Nephron (organoid): ENCODE data around the gene MYO1F.
"Not testable (repeated sequence)": the region's sequence is repeated elsewhere in the genome, so short reads cannot be mapped to it uniquely, and the experiment has no call there.

ENCODE experiments used
- H3K27ac Mint-ChIP-seq, 3 experiments: 2 replicates each; pipeline ENCODE4 v1.8.0; 2020; ENCODE audit warnings: mixed read lengths in 3 of 3, mild to moderate bottlenecking in 2 of 3, moderate library complexity in 1 of 3
- H3K27me3 Mint-ChIP-seq: 2 replicates; pipeline ENCODE4 v1.8.0; 2021; ENCODE audit warnings: low read depth, mild to moderate bottlenecking, moderate library complexity, mixed read lengths
- H3K36me3 Mint-ChIP-seq: 2 replicates; pipeline ENCODE4 v1.8.0; 2020; ENCODE audit warnings: low read depth, mixed read lengths
- H3K4me1 Mint-ChIP-seq: 2 replicates; pipeline ENCODE4 v1.8.0; 2020; ENCODE audit warnings: mixed read lengths
- H3K4me3 Mint-ChIP-seq, 3 experiments: 2 replicates each; pipeline ENCODE4 v1.8.0; 2020; ENCODE audit warnings: mild to moderate bottlenecking in 3 of 3, mixed read lengths in 3 of 3, moderate library complexity in 2 of 3
- H3K9me3 Mint-ChIP-seq: 2 replicates; pipeline ENCODE4 v1.8.0; 2020; ENCODE audit warnings: mixed read lengths
- CTCF ChIP-seq, 3 experiments: fragments of 200-600 bp; sonication (generic); IDR thresholded peaks; one replicate each; pipeline ENCODE4 v1.5.0; 2021; ENCODE audit warnings: antibody characterized with exemption in 3 of 3; ENCODE audit not compliant: unreplicated experiment in 3 of 3

The MYO1F gene

GRCh38 chr19:8577247-8577646 is at the start of gene MYO1F:
Gene MYO1F (minus strand): TSS chr19:8577442. CDS start chr19:8577309, 133 bp downstream.
- Mint-ChIP-seq H3K36me3 (no peaks in the 10 kb centered on the region), H3K9me3 (no peaks in the 10 kb centered on the region), H3K27me3 (peaks cover 26% of the 10 kb centered on the region), H3K4me3 (no peak within 1 kb of the TSS), H3K27ac (no peak within 1 kb of the TSS), H3K4me1 (peaks cover 12% of the 10 kb centered on the region)
- TF ChIP-seq CTCF (IDR thresholded peaks at IDR 0.05; ENCODE audit: unreplicated experiment in 3 of 3) = no peak

- Mint-ChIP-seq H3K36me3 (no peaks in the 10 kb centered on the region), H3K4me3 (no peak overlapping the region), H3K27me3 (peaks cover 8% of the 10 kb centered on the region), H3K4me1 (peaks cover 9% of the 10 kb centered on the region), H3K27ac (no peak overlapping the region), H3K9me3 (peaks cover 7% of the 10 kb centered on the region)
- TF ChIP-seq CTCF (IDR thresholded peaks at IDR 0.05; ENCODE audit: unreplicated experiment in 3 of 3) = no peak
Measured at GRCh38 chr19:8626842-8627241, 49.6 kb upstream of the MYO1F start.

GRCh38 chr19:8622886-8623285 is 45.6 kb upstream of the MYO1F start:
- not testable (repeated sequence) for H3K9me3 Mint-ChIP-seq, H3K4me3 Mint-ChIP-seq, H3K27ac Mint-ChIP-seq, H3K36me3 Mint-ChIP-seq, H3K4me1 Mint-ChIP-seq
- peaks cover 11% of the 10 kb centered on the region for H3K27me3 Mint-ChIP-seq
- TF ChIP-seq CTCF (IDR thresholded peaks at IDR 0.05; ENCODE audit: unreplicated experiment in 3 of 3) = peak in 1 of 3 experiments; percentile 9

- no peak for TF ChIP-seq CTCF (IDR thresholded peaks at IDR 0.05; ENCODE audit: unreplicated experiment in 3 of 3)
- H3K27me3 Mint-ChIP-seq = peaks cover 19% of the 10 kb centered on the region
- peaks cover 6% of the 10 kb centered on the region for H3K4me1 Mint-ChIP-seq
- H3K36me3 Mint-ChIP-seq = no peaks in the 10 kb centered on the region
- no peak overlapping the region for H3K4me3 Mint-ChIP-seq
- no peak overlapping the region for H3K27ac Mint-ChIP-seq
- no peaks in the 10 kb centered on the region for H3K9me3 Mint-ChIP-seq
Measured at GRCh38 chr19:8618751-8619150, 41.5 kb upstream of the MYO1F start.

- no peaks in the 10 kb centered on the region for H3K36me3 Mint-ChIP-seq
- H3K27me3 Mint-ChIP-seq = peaks cover 19% of the 10 kb centered on the region
- peaks cover 6% of the 10 kb centered on the region for H3K4me1 Mint-ChIP-seq
- no peak for TF ChIP-seq CTCF (IDR thresholded peaks at IDR 0.05; ENCODE audit: unreplicated experiment in 3 of 3)
- no peak overlapping the region for H3K27ac Mint-ChIP-seq
- no peak overlapping the region for H3K4me3 Mint-ChIP-seq
- H3K9me3 Mint-ChIP-seq = no peaks in the 10 kb centered on the region
Measured at GRCh38 chr19:8617984-8618383, 40.7 kb upstream of the MYO1F start.

GRCh38 chr19:8617325-8617724 is 40.1 kb upstream of the MYO1F start:
- H3K36me3 Mint-ChIP-seq, H3K27ac Mint-ChIP-seq, H3K4me3 Mint-ChIP-seq, H3K9me3 Mint-ChIP-seq: not testable (repeated sequence)
- peaks cover 12% of the 10 kb centered on the region for H3K4me1 Mint-ChIP-seq
- H3K27me3 Mint-ChIP-seq = peaks cover 19% of the 10 kb centered on the region
